Measurements from ENCODE around the gene KLF12. TPM values are rescaled to one million over a fixed set of nuclear protein-coding genes. Genes with fewer than 3 reads are reported as not detected.

The KLF12 gene
- total RNA-seq, 5 donors from 2014 or later (not counting 1 experiment from before 2014, with no cell fraction given) = 60.2 to 112 (median 64.7) TPM

- Histone ChIP-seq H3K4me3 (ENCODE audit: control insufficient read depth in 1 of 2, extremely low read depth in 1 of 2, low read length in 1 of 2) (peak overlapping the region; percentile 90 to 95), H3K27ac (ENCODE audit: low read length) (peak overlapping the region; percentile 96), H3K36me3 (ENCODE audit: control insufficient read depth in 2 of 2, extremely low read depth in 1 of 2, insufficient read depth in 1 of 2, low read length in 1 of 2) (no peaks in the 10 kb centered on the region), H3K27me3 (replicated peaks in 1 of 2; ENCODE audit: control insufficient read depth in 2 of 2, extremely low read depth in 1 of 2, insufficient read depth in 2 of 2, low read length in 1 of 2) (no peaks in the 10 kb centered on the region), H3K4me1 (ENCODE audit: control insufficient read depth in 1 of 2, extremely low read depth in 1 of 2, insufficient read depth in 2 of 2, low read length in 2 of 2) (peaks cover 25 to 29% of the 10 kb centered on the region in 2 experiments), H3K9me3 (no peaks in the 10 kb centered on the region)
- WGBS (ENCODE audit: insufficient coverage) = 0% methylated on average over 10 of the region's 35 CpGs
- CTCF ChIA-PET = interaction anchor here (0.5 to 3.7 kb wide), 6 partner anchors 15 to 1194 kb away, joined by 3 to 44 read pairs (median 4); no protein-coding TSS in a partner anchor
- H3K4me1 Mint-ChIP-seq = peaks cover 34 to 40% (median 35%) of the 10 kb centered on the region in 3 donors
- peak overlapping the region; percentile 99 to 100 for H3K27ac Mint-ChIP-seq
- POLR2A ChIA-PET = interaction anchor here (0.5 to 6.2 kb wide), 5 partner anchors 97 to 165 kb away, joined by 3 to 48 read pairs (median 4); no protein-coding TSS in a partner anchor
- peak overlapping the region in 2 of 3 donors; percentile 97 to 99 for H3K4me3 Mint-ChIP-seq
- H3K9me3 Mint-ChIP-seq = no peaks in the 10 kb centered on the region
- DNase-seq (peak; percentile 79 to 97 (median 92)), ATAC-seq (replicated peaks in 1 of 4) (peak; percentile 61 to 72 (median 64))
- H3K36me3 Mint-ChIP-seq = no peaks in the 10 kb centered on the region
- no peaks in the 10 kb centered on the region for H3K27me3 Mint-ChIP-seq
Observed at GRCh38 chr13:74133657-74134201, 475 bp downstream of the KLF12 start.

- Mint-ChIP-seq H3K9me3 (no peaks in the 10 kb centered on the region), H3K4me1 (peaks cover 41 to 47% (median 43%) of the 10 kb centered on the region in 3 donors), H3K27ac (peak overlapping the region; percentile 99 to 100), H3K27me3 (no peaks in the 10 kb centered on the region), H3K4me3 (peak overlapping the region in 2 of 3 donors; percentile 97 to 99), H3K36me3 (no peaks in the 10 kb centered on the region)
- no peaks in the 10 kb centered on the region for H3K27me3 ChIP-seq (replicated peaks in 1 of 2; ENCODE audit: control insufficient read depth in 2 of 2, extremely low read depth in 1 of 2, insufficient read depth in 2 of 2, low read length in 1 of 2)
- H3K4me3 ChIP-seq (ENCODE audit: control insufficient read depth in 1 of 2, extremely low read depth in 1 of 2, low read length in 1 of 2) = peak overlapping the region; percentile 90 to 95
- no peaks in the 10 kb centered on the region for H3K9me3 ChIP-seq
- DNase-seq (peak; percentile 2 to 61 (median 42)), ATAC-seq (replicated peaks in 1 of 4) (no peak)
- WGBS (ENCODE audit: insufficient coverage) = 1% methylated on average over 23 of the region's 34 CpGs
- CTCF ChIA-PET = interaction anchor here (0.5 to 3.7 kb wide), 9 partner anchors 15 to 1194 kb away, joined by 3 to 44 read pairs (median 4); no protein-coding TSS in a partner anchor
- peak overlapping the region; percentile 96 for H3K27ac ChIP-seq (ENCODE audit: low read length)
- H3K4me1 ChIP-seq (ENCODE audit: control insufficient read depth in 1 of 2, extremely low read depth in 1 of 2, insufficient read depth in 2 of 2, low read length in 2 of 2) = peaks cover 25 to 32% of the 10 kb centered on the region in 2 experiments
- H3K36me3 ChIP-seq (ENCODE audit: control insufficient read depth in 2 of 2, extremely low read depth in 1 of 2, insufficient read depth in 1 of 2, low read length in 1 of 2) = no peaks in the 10 kb centered on the region
- POLR2A ChIA-PET = interaction anchor here (0.6 to 6.2 kb wide), 11 partner anchors 37 to 190 kb away, joined by 3 to 48 read pairs (median 4); no protein-coding TSS in a partner anchor
Observed at GRCh38 chr13:74132776-74133656, 1.2 kb downstream of the KLF12 start.

- CTCF ChIA-PET = interaction anchor here (0.6 to 3.7 kb wide), 7 partner anchors 21 to 157 kb away, joined by 3 to 44 read pairs (median 4); no protein-coding TSS in a partner anchor
- DNase-seq (peak in 32 of 35 experiments; percentile 5 to 82 (median 42)), ATAC-seq (replicated peaks in 1 of 4) (no peak)
- H3K9me3 ChIP-seq = no peaks in the 10 kb centered on the region
- WGBS (ENCODE audit: insufficient coverage) = 0% methylated on average over 7 of the region's 17 CpGs
- no peaks in the 10 kb centered on the region for H3K36me3 ChIP-seq (ENCODE audit: control insufficient read depth in 2 of 2, extremely low read depth in 1 of 2, insufficient read depth in 1 of 2, low read length in 1 of 2)
- H3K4me3 Mint-ChIP-seq = peak overlapping the region in 2 of 3 donors; percentile 97 to 99
- peak overlapping the region; percentile 99 to 100 for H3K27ac Mint-ChIP-seq
- H3K4me1 ChIP-seq (ENCODE audit: control insufficient read depth in 1 of 2, extremely low read depth in 1 of 2, insufficient read depth in 2 of 2, low read length in 2 of 2) = peaks cover 27 to 32% of the 10 kb centered on the region in 2 experiments
- no peaks in the 10 kb centered on the region for H3K9me3 Mint-ChIP-seq
- peak overlapping the region; percentile 90 to 95 for H3K4me3 ChIP-seq (ENCODE audit: control insufficient read depth in 1 of 2, extremely low read depth in 1 of 2, low read length in 1 of 2)
- H3K27ac ChIP-seq (ENCODE audit: low read length) = peak overlapping the region; percentile 96
- no peaks in the 10 kb centered on the region for H3K36me3 Mint-ChIP-seq
- no peaks in the 10 kb centered on the region for H3K27me3 Mint-ChIP-seq
- H3K4me1 Mint-ChIP-seq = peaks cover 47 to 52% (median 48%) of the 10 kb centered on the region in 3 donors
- POLR2A ChIA-PET = interaction anchor here (0.6 to 6.2 kb wide), 12 partner anchors 37 to 189 kb away, joined by 3 to 48 read pairs (median 3); no protein-coding TSS in a partner anchor
- no peaks in the 10 kb centered on the region for H3K27me3 ChIP-seq (replicated peaks in 1 of 2; ENCODE audit: control insufficient read depth in 2 of 2, extremely low read depth in 1 of 2, insufficient read depth in 2 of 2, low read length in 1 of 2)
Observed at GRCh38 chr13:74132152-74132775, 1.9 kb downstream of the KLF12 start.

- ATAC-seq (replicated peaks in 1 of 4) (no peak), DNase-seq (no peak)
- Histone ChIP-seq H3K36me3 (ENCODE audit: control insufficient read depth in 2 of 2, extremely low read depth in 1 of 2, insufficient read depth in 1 of 2, low read length in 1 of 2) (no peaks in the 10 kb centered on the region), H3K4me3 (ENCODE audit: control insufficient read depth in 1 of 2, extremely low read depth in 1 of 2, low read length in 1 of 2) (peak overlapping the region in 1 of 2 donors; percentile 2), H3K9me3 (no peaks in the 10 kb centered on the region), H3K27ac (ENCODE audit: low read length) (peak overlapping the region; percentile 96), H3K27me3 (replicated peaks in 1 of 2; ENCODE audit: control insufficient read depth in 2 of 2, extremely low read depth in 1 of 2, insufficient read depth in 2 of 2, low read length in 1 of 2) (no peaks in the 10 kb centered on the region), H3K4me1 (ENCODE audit: control insufficient read depth in 1 of 2, extremely low read depth in 1 of 2, insufficient read depth in 2 of 2, low read length in 2 of 2) (peaks cover 27 to 32% of the 10 kb centered on the region in 2 experiments)
- Mint-ChIP-seq H3K27ac (peak overlapping the region; percentile 99 to 100), H3K27me3 (no peaks in the 10 kb centered on the region), H3K4me3 (peak overlapping the region in 2 of 3 donors; percentile 51 to 64), H3K4me1 (peaks cover 57 to 62% (median 59%) of the 10 kb centered on the region in 3 donors), H3K36me3 (no peaks in the 10 kb centered on the region), H3K9me3 (no peaks in the 10 kb centered on the region)
- no CpG with 5 or more reads among the region's 3 CpGs for WGBS (ENCODE audit: insufficient coverage)
- POLR2A ChIA-PET = interaction anchor here (0.5 to 6.2 kb wide), 6 partner anchors 10 to 396 kb away, joined by 3 to 48 read pairs (median 4); no protein-coding TSS in a partner anchor
- CTCF ChIA-PET = interaction anchor here in 1 of 2 donors (0.6 kb wide), 1 partner anchor 65 kb away, joined by 3 read pairs; no protein-coding TSS in a partner anchor
Observed at GRCh38 chr13:74131227-74131626, 3.0 kb downstream of the KLF12 start.

- Mint-ChIP-seq H3K9me3 (no peaks in the 10 kb centered on the region), H3K4me3 (peak overlapping the region in 2 of 3 donors; percentile 64 to 71), H3K36me3 (no peaks in the 10 kb centered on the region), H3K27me3 (no peaks in the 10 kb centered on the region), H3K27ac (peak overlapping the region; percentile 99 to 100), H3K4me1 (peaks cover 68 to 76% (median 68%) of the 10 kb centered on the region in 3 donors)
- Histone ChIP-seq H3K4me1 (ENCODE audit: control insufficient read depth in 1 of 2, extremely low read depth in 1 of 2, insufficient read depth in 2 of 2, low read length in 2 of 2) (peaks cover 26 to 27% of the 10 kb centered on the region in 2 experiments), H3K27ac (ENCODE audit: low read length) (peak overlapping the region; percentile 96), H3K27me3 (replicated peaks in 1 of 2; ENCODE audit: control insufficient read depth in 2 of 2, extremely low read depth in 1 of 2, insufficient read depth in 2 of 2, low read length in 1 of 2) (no peaks in the 10 kb centered on the region), H3K9me3 (no peaks in the 10 kb centered on the region), H3K36me3 (ENCODE audit: control insufficient read depth in 2 of 2, extremely low read depth in 1 of 2, insufficient read depth in 1 of 2, low read length in 1 of 2) (no peaks in the 10 kb centered on the region), H3K4me3 (ENCODE audit: control insufficient read depth in 1 of 2, extremely low read depth in 1 of 2, low read length in 1 of 2) (peak overlapping the region in 1 of 2 donors; percentile 16)
- peak in 31 of 35 experiments; percentile 2 to 52 (median 20) for DNase-seq
- CTCF ChIA-PET = interaction anchor here (0.6 to 1.7 kb wide), 3 partner anchors 14 to 158 kb away, joined by 3 to 12 read pairs (median 6); no protein-coding TSS in a partner anchor
- POLR2A ChIA-PET = interaction anchor here (0.6 to 1.2 kb wide), 3 partner anchors 39 to 159 kb away, joined by 3 to 5 read pairs (median 3); no protein-coding TSS in a partner anchor
- no CpG with 5 or more reads among the region's 5 CpGs for whole genome bisulfite sequencing (ENCODE audit: insufficient coverage)
- no peak for ATAC-seq (replicated peaks in 1 of 4)
Observed at GRCh38 chr13:74129500-74130191, 4.6 kb downstream of the KLF12 start.

Measured in T-cell (primary cell).